GM19240 (cell line): ENCODE results near the gene PMFBP1.
A peak's percentile ranks its signal among the peaks of the same experiment; 100 is the strongest.
"Not testable (repeated sequence)": the region's sequence is repeated elsewhere in the genome, so short reads cannot be mapped to it uniquely, and the experiment has no call there.

Experiments
- DNase-seq: peaks from one replicate; pipeline ENCODE4 v3.0.0; 2011; ENCODE audit warnings: low spot score; ENCODE audit not compliant: insufficient read length

PMFBP1 gene

DNA sequence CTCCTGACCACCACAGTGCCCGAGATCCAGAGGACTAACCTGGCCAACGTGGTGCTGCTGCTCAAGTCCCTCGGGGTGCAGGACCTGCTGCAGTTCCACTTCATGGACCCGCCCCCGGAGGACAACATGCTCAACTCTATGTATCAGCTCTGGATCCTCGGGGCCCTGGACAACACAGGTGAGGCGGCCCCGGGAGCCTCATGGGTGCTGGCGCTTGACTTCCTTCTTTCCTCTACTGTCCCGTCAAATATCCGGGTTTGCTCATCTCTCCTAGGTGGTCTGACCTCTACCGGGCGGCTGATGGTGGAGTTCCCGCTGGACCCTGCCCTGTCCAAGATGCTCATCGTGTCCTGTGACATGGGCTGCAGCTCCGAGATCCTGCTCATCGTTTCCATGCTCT, 64.6 kb downstream of the PMFBP1 start:
- no peak for DNase-seq

DNA sequence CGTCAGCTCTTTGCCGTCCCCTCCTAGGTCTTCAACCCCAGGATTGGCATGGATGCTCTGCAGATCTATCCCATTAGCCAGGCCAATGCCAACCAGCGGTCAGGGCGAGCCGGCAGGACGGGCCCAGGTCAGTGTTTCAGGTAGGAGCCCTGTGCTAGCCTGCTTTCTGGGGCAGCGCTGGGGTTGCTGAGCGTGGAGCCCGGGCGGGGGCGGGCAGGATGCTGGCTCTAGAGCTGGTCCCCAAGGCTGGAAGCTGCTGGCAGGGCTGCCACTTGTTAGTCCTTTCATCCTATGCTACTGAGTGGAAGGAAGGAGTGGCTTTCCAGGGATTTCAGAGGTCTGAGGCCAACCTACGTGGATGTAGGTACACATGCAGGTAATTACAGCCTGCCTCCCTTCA, 66.0 kb downstream of the PMFBP1 start:
- no peak for DNase-seq

DNA sequence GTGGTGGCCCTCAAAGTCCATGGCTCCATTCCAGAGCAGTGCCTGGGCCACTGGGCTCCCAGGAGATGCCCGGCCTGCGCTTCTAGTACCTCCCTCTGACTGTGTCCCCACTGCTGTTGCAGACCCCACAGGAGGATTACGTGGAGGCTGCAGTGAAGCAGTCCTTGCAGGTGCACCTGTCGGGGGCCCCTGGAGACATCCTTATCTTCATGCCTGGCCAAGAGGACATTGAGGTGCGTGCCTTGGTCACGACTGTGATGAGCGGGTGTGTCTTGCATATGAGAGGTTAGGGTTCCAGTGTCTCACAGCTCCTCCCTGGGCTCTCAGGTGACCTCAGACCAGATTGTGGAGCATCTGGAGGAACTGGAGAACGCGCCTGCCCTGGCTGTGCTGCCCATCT, 67.0 kb downstream of the PMFBP1 start:
- DNase-seq = no peak

DNA sequence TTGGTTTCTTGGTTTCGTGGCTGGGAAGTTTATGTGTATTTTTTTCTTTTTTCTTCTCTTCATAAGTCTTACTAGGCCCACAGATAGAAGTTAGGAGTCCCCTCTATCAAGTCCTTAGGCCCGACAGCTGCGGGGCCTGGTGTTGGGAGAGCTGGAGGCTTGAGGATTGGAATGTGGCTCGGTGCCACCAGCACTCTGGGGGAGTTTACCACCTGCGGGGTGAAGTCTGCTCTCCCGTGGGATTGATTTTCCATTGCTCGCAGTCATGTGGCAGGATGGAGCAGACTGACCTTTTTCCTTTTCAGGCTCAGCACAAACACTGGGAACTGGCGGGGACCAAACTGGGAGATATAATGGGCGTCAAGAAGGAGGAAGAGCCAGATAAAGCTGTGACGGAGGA, 70.8 kb downstream of the PMFBP1 start:
- no peak for DNase-seq

DNA sequence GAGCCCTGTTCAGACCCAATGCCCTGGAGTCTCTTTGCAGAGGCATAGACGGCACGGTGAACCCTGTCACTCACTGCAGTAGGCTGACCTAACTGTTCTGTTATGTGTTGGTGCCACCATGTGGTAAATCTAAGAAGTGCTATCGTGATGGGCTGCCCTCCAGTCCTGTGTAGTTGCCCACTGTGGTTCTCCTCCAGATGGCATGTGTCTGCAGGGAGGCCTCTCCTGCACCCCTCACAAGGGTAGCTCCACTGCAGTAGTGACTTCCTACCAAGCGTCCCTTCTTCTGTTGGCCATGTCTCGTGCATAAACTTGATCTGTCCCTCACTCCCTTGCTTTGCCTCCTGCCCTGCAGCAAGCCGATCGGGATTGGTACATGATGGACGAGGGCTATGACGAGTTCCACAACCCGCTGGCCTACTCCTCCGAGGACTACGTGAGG, 72.6 kb downstream of the PMFBP1 start:
- DNase-seq = peak; percentile 38

DNA sequence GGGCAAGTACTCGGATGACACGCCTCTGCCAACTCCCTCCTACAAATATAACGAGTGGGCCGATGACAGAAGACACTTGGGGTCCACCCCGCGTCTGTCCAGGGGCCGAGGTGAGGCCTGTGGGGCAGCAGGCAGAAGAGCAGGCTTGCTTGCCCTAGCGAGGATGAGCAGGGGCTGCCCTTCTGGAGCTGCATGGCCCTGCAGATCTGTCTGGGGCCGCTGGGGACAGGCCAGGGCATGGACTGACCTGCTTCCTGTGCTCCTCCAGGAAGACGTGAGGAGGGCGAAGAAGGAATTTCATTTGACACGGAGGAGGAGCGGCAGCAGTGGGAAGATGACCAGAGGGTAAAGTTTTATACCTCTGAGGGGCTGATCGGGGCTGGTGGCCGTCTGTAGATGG, 73.0 kb downstream of the PMFBP1 start:
- DNase-seq = no peak

DNA sequence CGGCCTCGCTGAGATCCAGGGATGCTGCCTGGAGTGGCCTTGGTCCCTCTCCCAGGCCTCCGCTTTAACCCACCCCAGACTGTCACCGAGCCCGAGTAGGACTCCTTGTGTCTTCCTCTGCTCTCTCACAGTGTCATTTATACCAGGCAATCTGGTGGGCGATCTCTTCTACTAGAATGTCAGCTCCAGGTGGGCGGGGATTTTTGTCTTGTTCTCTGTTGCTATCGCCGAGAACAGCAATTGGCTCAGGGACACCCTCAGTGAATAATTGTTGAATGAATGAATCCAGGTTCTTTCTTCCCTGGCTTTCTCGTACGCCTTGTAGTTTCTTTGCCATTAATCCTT, 77.7 kb downstream of the PMFBP1 start:
- DNase-seq = no peak

DNA sequence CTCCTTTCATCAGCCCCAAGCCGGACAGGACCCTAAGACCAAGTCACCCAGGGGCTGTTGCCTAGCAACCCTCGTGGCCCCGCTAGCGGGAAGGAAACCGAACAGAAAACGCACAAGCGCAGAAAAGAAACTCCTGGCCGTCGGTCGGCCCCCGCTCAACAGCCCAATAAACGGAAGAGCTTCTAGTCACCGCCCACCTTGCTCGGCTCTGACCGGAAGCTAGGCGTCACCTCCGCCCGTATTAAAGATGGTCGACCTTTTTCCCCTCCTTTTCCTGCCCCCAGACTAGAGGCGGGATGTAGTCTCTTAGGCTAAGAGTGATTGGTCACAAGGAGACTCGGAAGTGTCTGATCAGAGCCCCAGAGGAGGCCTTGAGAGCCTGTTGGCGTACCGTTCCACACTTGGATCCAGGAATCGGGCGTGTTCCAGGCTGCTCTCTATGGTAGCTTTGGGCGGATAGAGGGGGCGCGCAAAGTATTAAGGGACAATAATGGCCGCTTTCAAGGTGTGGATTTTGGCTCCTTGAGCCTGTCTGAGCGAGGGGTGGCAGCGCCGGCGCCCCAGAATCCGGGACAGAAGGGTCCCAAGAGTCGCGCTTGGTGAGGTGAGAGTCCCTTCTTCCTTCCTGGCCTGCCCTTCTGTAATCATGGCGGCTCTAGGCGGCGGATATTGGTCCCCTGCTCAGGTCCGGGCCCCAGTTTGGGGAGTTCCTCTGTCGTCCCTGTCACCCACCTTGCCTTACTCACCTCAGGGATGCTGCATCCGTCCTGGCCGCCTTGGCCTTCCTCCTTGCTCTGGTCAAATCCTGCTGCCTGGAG, 78.3 kb downstream of the PMFBP1 start, which contains the start of the genes DHX38 and TXNL4B:
DHX38 (plus strand) TSS at position 400 of the 818 bp plus-strand sequence. CDS start 2,311 bp downstream, outside the sequence.
TXNL4B (minus strand) TSS at position 173 of the 818 bp plus-strand sequence. CDS start 2,871 bp downstream, outside the sequence.
- DNase-seq = peak; percentile 99

DNA sequence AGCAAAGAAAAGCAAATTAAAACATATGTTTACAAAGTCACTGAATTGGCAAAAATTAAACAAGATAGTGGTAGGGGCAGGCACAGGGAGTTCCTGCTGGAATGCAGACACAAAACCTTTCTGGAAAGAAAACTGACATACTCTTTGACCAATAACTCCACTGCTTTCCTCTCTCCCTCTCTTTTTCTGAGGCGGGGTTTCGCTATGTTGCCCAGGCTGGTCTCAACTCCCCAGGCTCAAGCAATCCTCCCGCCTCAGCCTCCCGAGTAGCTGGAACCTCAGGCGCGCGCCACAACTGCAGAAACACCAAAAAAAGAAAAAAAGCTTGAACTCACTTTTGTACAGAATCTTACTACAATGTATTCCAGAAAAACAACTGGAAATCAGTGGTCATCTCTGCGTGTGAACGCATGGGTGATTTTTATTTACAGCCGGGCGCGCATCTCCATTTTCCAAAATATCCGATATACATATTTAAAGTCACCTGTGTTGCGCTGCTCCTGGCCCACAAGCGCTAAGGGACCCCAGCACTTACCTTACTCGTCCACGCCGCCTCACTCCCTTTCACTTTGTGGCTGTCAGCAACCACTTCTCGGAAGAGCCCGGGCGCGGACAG, 79.0 kb downstream of the PMFBP1 start:
- DNase-seq = no peak

DNA sequence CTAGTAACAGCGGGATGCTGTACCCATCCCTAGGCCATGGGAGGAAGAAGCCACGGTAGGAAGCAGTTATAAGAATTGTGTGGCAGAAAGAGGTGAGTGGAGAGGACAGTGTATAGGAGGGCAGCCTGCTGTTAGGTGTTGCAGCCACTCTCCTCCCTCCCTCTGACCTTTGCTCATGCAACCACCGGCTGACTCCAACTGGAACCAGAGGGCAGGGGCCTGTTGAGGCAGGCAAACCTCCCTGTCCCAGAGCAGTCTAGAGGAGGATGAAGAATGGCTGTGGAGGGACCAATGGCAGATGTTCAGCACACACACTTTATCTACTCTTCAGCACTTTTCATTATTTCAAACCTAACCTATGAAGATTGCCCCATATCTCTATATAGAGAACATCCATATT, 80.7 kb downstream of the PMFBP1 start:
- no peak for DNase-seq

DNA sequence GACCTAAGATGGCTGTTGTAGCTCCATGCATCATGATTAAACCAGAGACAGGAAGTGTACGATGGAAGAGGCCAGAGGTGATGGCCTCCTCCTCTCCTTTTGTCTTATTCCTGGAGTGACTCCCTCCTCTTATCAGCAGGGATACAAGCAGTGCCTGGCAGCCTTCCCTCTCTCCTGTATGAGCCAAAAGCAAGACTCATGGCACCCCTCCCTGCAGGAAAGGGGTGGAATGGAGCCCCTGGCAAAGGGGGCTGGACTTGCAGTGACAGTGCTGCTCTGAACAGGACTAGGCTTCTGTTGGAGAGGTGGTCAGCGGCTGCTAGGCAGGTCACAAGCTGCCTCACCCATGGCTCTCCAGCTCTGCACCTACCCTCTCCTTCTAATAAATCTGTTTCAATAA, 87.0 kb downstream of the PMFBP1 start:
- DNase-seq = no peak

DNA sequence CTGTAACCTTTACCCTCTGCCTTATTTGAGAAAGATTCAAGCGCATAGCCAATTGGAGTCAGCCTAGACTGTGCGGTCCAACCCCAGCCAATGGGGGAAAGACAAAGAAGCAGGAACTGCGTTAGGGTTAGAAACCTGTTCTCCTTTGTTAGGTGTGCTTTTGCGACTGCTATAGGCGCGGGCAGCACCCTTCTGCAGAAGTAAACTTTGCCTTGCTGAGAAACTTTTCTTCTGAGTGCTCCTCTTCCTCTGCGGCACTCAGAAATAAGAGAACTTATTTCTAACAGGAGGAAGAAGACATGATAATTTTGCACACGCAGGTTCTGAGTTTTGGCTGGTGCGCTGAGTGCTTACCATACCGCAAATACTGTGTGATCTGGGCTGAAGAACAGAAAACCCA, 87.5 kb downstream of the PMFBP1 start:
- no peak for DNase-seq

DNA sequence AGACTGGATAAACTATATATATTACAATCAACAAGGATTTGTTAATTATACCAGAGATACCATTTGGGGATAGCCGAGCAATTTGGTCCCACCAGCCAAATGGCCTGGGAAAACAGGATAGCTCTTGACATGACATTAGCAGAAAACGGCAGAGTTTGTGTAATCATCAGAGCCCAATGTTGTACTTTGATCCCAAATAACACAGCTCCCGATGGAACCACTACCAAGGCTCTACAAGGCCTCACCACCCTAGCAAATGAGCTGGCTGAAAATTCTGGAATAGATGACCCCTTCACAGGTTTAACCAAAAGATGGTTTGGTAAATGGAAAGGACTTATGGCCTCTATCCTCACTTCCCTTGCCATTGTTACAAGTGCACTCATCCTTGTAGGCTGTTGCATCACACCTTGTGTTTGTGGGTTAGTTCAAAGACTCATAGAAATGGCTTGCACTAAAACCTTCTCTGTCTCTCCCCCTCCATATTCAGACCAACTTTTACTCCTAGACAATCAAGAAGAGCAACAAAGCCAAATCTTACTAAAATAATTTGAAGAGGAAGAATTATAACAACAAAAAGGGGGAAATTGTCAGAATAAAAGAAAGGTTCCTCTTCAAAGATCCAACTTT, 88.1 kb downstream of the PMFBP1 start:
- no peak for DNase-seq

DNA sequence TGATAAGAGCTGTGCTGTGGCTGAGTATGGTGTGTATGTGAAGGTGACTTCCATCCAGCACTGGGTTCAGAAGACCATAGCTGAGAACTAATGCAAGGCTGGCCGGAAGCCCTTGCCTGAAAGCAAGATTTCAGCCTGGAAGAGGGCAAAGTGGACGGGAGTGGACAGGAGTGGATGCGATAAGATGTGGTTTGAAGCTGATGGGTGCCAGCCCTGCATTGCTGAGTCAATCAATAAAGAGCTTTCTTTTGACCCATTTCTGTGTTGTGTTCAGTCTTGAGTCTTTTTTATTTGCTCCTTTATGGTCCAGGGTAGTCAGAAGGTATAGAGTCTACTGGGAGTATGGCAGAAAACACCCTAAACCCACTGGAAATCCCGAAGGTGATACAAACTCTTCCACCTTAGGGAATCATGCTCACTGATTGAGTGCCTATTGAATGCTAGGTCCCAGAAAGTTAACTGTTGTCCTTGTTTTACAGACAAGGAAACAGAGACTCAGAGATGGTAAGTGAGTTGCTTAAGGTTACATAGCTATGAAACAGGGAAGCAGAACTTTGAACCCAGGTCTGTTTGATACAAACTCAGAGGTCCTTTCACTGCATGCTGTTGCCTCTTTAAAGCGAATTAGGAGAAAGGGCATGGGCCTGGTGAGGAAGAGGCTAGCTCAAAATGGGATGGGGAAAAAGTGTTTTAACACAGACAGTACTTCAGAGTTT, 94.8 kb downstream of the PMFBP1 start:
- not testable (repeated sequence) for DNase-seq

DNA sequence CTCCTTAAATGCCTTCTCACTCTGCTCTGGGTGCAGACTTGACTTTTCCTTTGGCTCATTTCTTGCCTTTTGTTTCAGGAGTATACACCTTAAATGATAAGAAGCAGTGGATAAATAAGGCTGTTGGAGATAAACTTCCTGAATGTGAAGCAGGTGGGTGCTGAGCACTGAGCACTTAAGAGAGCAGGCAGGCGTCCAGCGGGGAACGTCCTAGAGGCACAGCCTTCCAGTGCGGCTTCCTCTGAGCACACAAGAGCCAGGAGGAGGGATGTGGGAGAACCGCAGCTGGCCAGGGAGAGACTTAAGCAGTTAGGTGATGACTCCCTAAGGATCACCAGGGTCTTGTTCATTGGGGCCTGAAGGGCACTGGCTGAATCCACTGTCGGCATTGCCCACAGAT, 96.9 kb downstream of the PMFBP1 start:
- not testable (repeated sequence) for DNase-seq

DNA sequence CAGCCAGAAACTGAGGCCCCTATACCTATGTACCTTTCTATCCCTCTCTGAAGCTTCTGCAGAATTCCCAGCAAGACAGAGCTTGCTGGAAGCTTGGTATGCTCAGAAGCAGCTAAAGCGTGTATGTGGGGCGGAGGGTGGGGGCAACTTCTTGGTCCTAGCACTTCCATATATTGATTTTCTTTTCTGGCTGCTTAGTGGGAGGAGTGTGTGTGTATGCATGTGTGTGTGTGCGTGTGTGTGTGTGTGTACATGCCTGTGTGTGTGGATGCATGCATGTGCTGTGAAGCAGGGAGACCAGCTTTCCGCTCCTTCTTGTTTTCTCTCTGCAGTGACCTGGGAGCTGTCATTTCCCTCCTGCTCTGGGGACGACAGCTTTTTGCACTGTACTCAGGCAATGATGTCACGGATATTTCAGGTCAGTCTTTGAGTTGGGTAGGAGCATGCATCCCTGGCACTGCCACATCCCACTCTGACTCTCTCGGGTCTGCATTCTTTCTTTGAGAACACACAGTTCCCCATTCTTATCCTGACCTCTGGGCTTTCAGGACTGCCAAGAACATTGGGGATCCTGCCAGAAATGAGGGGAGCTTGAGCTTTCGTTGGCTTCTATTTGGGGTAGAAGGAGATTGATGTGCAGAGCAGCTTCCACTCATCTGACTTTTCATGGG, 98.3 kb downstream of the PMFBP1 start:
- no peak for DNase-seq

DNA sequence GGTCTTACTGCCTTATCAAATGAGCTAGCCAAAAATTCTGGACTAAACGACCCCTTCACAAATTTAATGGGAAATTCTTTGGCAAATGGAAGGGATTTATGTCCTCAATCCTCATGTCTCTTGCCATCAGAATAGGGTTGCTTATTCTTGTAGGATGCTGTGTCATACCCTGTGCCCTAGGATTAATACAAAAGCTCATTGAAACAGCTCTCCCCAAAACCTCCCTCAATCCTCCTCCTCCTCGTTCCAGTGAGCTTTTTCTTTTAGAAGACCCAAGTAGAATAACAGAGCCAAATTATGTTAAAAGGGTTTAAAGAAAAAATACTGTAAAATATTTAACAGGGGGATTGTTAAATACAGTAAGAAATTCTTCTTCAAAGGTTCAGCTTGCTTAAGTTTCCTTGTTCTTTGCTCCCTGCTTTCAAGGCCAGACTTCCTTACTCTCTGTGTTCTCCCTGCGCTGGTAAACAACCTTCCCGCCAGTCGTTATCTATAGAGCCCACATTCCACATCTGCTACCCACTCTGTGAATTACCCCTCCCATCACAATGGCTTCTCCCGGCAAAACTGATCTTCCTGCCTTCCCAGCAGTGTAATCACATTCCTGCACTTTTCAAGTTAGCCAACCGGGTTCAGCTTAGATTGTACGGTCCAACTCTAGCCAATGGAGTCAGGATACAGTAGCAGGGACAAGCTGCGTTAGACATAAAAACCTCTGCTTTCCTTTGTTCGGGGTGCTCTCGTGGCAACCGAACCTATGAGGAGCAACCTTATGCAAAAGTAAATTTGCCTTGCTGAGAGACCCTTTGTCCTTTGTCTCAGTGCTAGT, 99.2 kb downstream of the PMFBP1 start:
- DNase-seq = no peak
